ENCODE data around the gene ZSCAN5B. TPM values are rescaled to one million over a fixed set of nuclear protein-coding genes. Genes with fewer than 3 reads are reported as not detected.
"Not testable (repeated sequence)": the region's sequence is repeated elsewhere in the genome, so short reads cannot be mapped to it uniquely, and the experiment has no call there.

Gene ZSCAN5B
- total and polyA plus RNA-seq, 2 donors, result 0.05 TPM; not detected in 1

DNA sequence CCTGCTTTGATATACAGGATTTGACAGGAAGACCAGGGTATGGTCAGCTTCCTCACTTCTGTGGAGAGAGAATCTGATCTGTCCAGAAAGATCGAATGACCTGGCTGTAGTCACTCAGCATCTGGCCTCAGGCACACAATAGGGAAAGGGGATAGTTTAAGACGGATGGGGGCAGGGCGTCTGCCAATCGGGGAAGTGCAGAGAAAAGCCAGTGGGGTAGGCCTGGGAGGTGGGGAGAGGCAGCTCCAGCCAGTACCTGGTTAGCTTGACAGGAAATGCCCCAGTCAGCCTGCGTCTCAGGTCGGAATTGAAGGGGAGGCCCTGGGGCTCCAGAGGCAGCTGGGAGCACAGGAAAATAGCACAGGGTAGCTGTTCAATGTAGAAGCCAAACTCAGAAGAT, 44.1 kb downstream of the ZSCAN5B start:
- Histone ChIP-seq H3K4me3 (ENCODE audit: low read length in 2 of 2) (no peak overlapping the region), H3K27me3 (ENCODE audit: control insufficient read depth in 2 of 2, insufficient read depth in 1 of 2, low read length in 1 of 2) (no peaks in the 10 kb centered on the region), H3K9me3 (ENCODE audit: control insufficient read depth in 2 of 2, insufficient read depth in 1 of 2, low read length in 1 of 2) (no peaks in the 10 kb centered on the region), H3K36me3 (ENCODE audit: control insufficient read depth in 2 of 2, insufficient read depth in 2 of 2, low read length in 1 of 2) (peaks cover 43 to 67% of the 10 kb centered on the region in 2 donors), H3K4me1 (ENCODE audit: control insufficient read depth in 2 of 2, insufficient read depth in 2 of 2, low read length in 2 of 2) (peaks cover 12 to 16% of the 10 kb centered on the region in 2 donors), H3K27ac (ENCODE audit: low read depth in 1 of 2, low read length in 1 of 2) (peak overlapping the region in 1 of 2 donors; percentile 67)
- peak in 3 of 9 donors; percentile 29 to 60 (median 37) for DNase-seq (ENCODE audit: low read depth in 6 of 9, low spot score in 9 of 9)
- WGBS, result 11% methylated on average over 6 of the region's 6 CpGs

DNA sequence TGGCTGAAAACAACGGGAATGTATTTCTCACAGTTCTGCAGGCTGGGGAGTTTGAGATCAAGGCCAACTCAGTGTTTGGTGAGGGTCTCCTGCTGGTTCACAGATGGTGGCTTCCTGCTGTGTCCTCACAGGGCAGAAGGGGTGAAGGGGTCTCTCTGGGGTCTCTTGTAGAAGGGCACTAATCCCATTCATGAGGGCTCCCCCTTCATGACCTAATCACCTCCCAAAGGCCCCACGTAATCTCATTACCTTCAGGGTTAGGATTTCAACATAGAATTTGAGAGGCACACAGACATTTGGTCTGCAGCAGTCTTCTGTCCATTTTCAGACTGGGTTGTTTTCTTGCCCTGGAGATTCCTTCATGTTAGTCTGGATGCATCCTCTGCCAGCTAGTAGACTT, 44.9 kb downstream of the ZSCAN5B start:
- WGBS, result 99% methylated on average over 2 of the region's 2 CpGs
- H3K27me3 ChIP-seq (ENCODE audit: control insufficient read depth in 2 of 2, insufficient read depth in 1 of 2, low read length in 1 of 2), result no peaks in the 10 kb centered on the region
- H3K4me3 ChIP-seq (ENCODE audit: low read length in 2 of 2), result no peak overlapping the region
- H3K27ac ChIP-seq (ENCODE audit: low read depth in 1 of 2, low read length in 1 of 2), result no peak overlapping the region
- peaks cover 12 to 16% of the 10 kb centered on the region in 2 donors for H3K4me1 ChIP-seq (ENCODE audit: control insufficient read depth in 2 of 2, insufficient read depth in 2 of 2, low read length in 2 of 2)
- peaks cover 41 to 67% of the 10 kb centered on the region in 2 donors for H3K36me3 ChIP-seq (ENCODE audit: control insufficient read depth in 2 of 2, insufficient read depth in 2 of 2, low read length in 1 of 2)
- no peak for DNase-seq (ENCODE audit: low read depth in 6 of 9, low spot score in 9 of 9)
- H3K9me3 ChIP-seq (ENCODE audit: control insufficient read depth in 2 of 2, insufficient read depth in 1 of 2, low read length in 1 of 2), result no peaks in the 10 kb centered on the region

DNA sequence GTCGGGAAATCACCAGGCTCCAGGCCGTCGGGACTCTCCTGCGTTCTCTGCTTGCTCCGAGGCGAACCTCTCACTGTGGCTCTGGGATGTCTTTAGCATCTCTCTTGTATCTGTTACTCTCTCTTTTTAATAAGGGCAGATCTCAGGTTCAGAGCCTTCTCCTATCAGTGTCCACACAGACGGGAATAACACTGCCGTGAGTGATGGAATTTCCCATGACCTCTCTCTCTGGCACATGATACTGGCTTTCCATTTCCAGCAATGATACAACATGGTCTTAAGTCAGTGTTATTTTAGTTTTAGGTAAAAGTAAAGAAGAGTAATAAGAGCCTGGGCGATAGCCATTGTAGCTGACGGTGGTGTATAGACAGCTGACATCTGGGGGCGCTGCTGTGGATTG, 47.2 kb downstream of the ZSCAN5B start:
- DNase-seq (ENCODE audit: low read depth in 6 of 9, low spot score in 9 of 9), result no peak
- WGBS, result 98% methylated on average over 11 of the region's 11 CpGs
- H3K4me3 ChIP-seq (ENCODE audit: low read length in 2 of 2), result no peak overlapping the region
- H3K36me3 ChIP-seq (ENCODE audit: control insufficient read depth in 2 of 2, insufficient read depth in 2 of 2, low read length in 1 of 2), result peaks cover 33 to 62% of the 10 kb centered on the region in 2 donors
- H3K4me1 ChIP-seq (ENCODE audit: control insufficient read depth in 2 of 2, insufficient read depth in 2 of 2, low read length in 2 of 2), result peaks cover 12 to 16% of the 10 kb centered on the region in 2 donors
- no peak overlapping the region for H3K27ac ChIP-seq (ENCODE audit: low read depth in 1 of 2, low read length in 1 of 2)
- H3K27me3 ChIP-seq (ENCODE audit: control insufficient read depth in 2 of 2, insufficient read depth in 1 of 2, low read length in 1 of 2), result no peaks in the 10 kb centered on the region
- H3K9me3 ChIP-seq (ENCODE audit: control insufficient read depth in 2 of 2, insufficient read depth in 1 of 2, low read length in 1 of 2), result no peaks in the 10 kb centered on the region

GRCh38 chr19:56149656-56150038, 47.9 kb downstream of the ZSCAN5B start:
- 99% methylated on average over 5 of the region's 5 CpGs for WGBS

DNA sequence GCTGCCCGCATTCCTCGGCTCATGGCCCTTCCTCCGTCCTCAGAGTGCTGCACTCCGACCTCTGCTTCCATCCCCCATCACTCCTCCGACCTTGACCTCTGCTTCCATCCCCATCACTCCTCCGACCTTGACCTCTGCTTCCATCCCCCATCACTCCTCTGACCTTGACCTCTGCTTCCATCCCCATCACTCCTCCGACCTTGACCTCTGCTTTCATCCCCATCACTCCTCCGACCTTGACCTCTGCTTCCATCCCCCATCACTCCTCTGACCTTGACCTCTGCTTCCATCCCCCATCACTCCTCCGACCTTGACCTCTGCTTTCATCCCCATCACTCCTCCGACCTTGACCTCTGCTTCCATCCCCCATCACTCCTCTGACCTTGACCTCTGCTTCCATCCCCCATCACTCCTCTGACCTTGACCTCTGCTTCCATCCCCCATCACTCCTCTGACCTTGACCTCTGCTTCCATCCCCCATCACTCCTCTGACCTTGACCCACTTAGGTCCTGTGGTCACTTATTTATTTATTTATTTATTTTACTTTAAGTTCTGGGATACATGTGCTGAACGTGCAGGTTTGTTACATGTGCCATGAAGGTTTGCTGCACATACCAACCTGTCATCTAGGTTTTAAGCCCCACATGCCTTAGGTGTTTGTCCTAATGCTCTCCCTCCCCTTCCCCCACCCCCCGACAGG, 48.5 kb downstream of the ZSCAN5B start:
- H3K27ac ChIP-seq (ENCODE audit: low read depth in 1 of 2, low read length in 1 of 2); DNase-seq (ENCODE audit: low read depth in 6 of 9, low spot score in 9 of 9); H3K4me3 ChIP-seq (ENCODE audit: low read length in 2 of 2); H3K27me3 ChIP-seq (ENCODE audit: control insufficient read depth in 2 of 2, insufficient read depth in 1 of 2, low read length in 1 of 2); H3K9me3 ChIP-seq (ENCODE audit: control insufficient read depth in 2 of 2, insufficient read depth in 1 of 2, low read length in 1 of 2): not testable (repeated sequence)
- H3K36me3 ChIP-seq (ENCODE audit: control insufficient read depth in 2 of 2, insufficient read depth in 2 of 2, low read length in 1 of 2), result peaks cover 27 to 49% of the 10 kb centered on the region in 2 donors
- H3K4me1 ChIP-seq (ENCODE audit: control insufficient read depth in 2 of 2, insufficient read depth in 2 of 2, low read length in 2 of 2), result peaks cover 18 to 25% of the 10 kb centered on the region in 2 donors
- 99% methylated on average over 12 of the region's 12 CpGs for WGBS

More at GRCh38 chr19:56149656-56150038, 47.9 kb downstream of the ZSCAN5B start:
- H3K27me3 ChIP-seq (ENCODE audit: control insufficient read depth in 2 of 2, insufficient read depth in 1 of 2, low read length in 1 of 2), result no peaks in the 10 kb centered on the region
- no peak overlapping the region for H3K4me3 ChIP-seq (ENCODE audit: low read length in 2 of 2)
- no peak for DNase-seq (ENCODE audit: low read depth in 6 of 9, low spot score in 9 of 9)
- peaks cover 14 to 21% of the 10 kb centered on the region in 2 donors for H3K4me1 ChIP-seq (ENCODE audit: control insufficient read depth in 2 of 2, insufficient read depth in 2 of 2, low read length in 2 of 2)
- no peak overlapping the region for H3K27ac ChIP-seq (ENCODE audit: low read depth in 1 of 2, low read length in 1 of 2)
- no peaks in the 10 kb centered on the region for H3K9me3 ChIP-seq (ENCODE audit: control insufficient read depth in 2 of 2, insufficient read depth in 1 of 2, low read length in 1 of 2)
- peaks cover 27 to 55% of the 10 kb centered on the region in 2 donors for H3K36me3 ChIP-seq (ENCODE audit: control insufficient read depth in 2 of 2, insufficient read depth in 2 of 2, low read length in 1 of 2)

GRCh38 chr19:56148096-56148495, 49.5 kb downstream of the ZSCAN5B start:
- H3K4me1 ChIP-seq (ENCODE audit: control insufficient read depth in 2 of 2, insufficient read depth in 2 of 2, low read length in 2 of 2), result peaks cover 20 to 25% of the 10 kb centered on the region in 2 donors
- H3K27me3 ChIP-seq (ENCODE audit: control insufficient read depth in 2 of 2, insufficient read depth in 1 of 2, low read length in 1 of 2), result no peaks in the 10 kb centered on the region
- H3K27ac ChIP-seq (ENCODE audit: low read depth in 1 of 2, low read length in 1 of 2), result no peak overlapping the region
- DNase-seq (ENCODE audit: low read depth in 6 of 9, low spot score in 9 of 9), result no peak
- WGBS, result over 99% methylated on average over 15 of the region's 15 CpGs
- no peak overlapping the region for H3K4me3 ChIP-seq (ENCODE audit: low read length in 2 of 2)
- peaks cover 27 to 48% of the 10 kb centered on the region in 2 donors for H3K36me3 ChIP-seq (ENCODE audit: control insufficient read depth in 2 of 2, insufficient read depth in 2 of 2, low read length in 1 of 2)
- no peaks in the 10 kb centered on the region for H3K9me3 ChIP-seq (ENCODE audit: control insufficient read depth in 2 of 2, insufficient read depth in 1 of 2, low read length in 1 of 2)

DNA sequence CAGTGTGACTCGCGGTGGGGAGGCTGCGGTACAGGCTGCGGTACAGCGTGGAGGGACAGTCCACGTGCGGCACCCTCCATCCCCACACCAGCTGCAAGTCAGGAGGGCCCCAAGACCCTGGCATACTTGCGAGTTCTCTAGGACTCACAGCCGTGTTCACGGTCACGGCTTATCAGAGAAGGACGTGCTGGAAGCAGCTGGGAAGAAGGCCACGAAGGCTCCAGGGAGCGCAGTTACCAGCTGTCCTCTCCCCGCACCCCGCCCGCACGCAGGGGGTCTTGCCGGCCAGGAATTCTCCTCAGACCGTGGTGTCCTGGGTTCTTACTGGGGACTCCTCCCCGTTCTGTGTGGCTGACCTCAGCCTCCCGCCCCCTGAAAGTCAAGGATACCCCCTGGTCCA, 50.3 kb downstream of the ZSCAN5B start:
- Histone ChIP-seq H3K9me3 (ENCODE audit: control insufficient read depth in 2 of 2, insufficient read depth in 1 of 2, low read length in 1 of 2) (no peaks in the 10 kb centered on the region), H3K36me3 (ENCODE audit: control insufficient read depth in 2 of 2, insufficient read depth in 2 of 2, low read length in 1 of 2) (peaks cover 27 to 45% of the 10 kb centered on the region in 2 donors), H3K4me3 (ENCODE audit: low read length in 2 of 2) (no peak overlapping the region), H3K4me1 (ENCODE audit: control insufficient read depth in 2 of 2, insufficient read depth in 2 of 2, low read length in 2 of 2) (peaks cover 24 to 29% of the 10 kb centered on the region in 2 donors), H3K27ac (ENCODE audit: low read depth in 1 of 2, low read length in 1 of 2) (no peak overlapping the region), H3K27me3 (ENCODE audit: control insufficient read depth in 2 of 2, insufficient read depth in 1 of 2, low read length in 1 of 2) (no peaks in the 10 kb centered on the region)
- 98% methylated on average over 22 of the region's 22 CpGs for WGBS
- DNase-seq (ENCODE audit: low read depth in 6 of 9, low spot score in 9 of 9), result no peak

DNA sequence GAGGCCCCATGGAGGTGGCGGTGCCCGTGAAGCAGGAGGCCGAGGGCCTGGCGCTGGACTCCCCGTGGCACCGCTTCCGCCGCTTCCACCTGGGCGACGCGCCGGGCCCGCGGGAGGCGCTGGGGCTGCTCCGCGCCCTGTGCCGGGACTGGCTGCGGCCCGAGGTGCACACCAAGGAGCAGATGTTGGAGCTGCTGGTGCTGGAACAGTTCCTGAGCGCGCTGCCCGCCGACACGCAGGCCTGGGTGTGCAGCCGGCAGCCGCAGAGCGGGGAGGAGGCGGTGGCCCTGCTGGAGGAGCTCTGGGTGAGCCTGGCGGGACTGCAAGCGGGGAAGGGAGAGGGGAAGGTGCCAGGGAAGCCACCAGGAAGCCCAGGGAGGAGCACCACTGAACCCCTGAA, 50.7 kb downstream of the ZSCAN5B start:
- 99% methylated on average over 31 of the region's 31 CpGs for WGBS
- H3K27me3 ChIP-seq (ENCODE audit: control insufficient read depth in 2 of 2, insufficient read depth in 1 of 2, low read length in 1 of 2), result no peaks in the 10 kb centered on the region
- H3K4me1 ChIP-seq (ENCODE audit: control insufficient read depth in 2 of 2, insufficient read depth in 2 of 2, low read length in 2 of 2), result peaks cover 28 to 33% of the 10 kb centered on the region in 2 donors
- H3K36me3 ChIP-seq (ENCODE audit: control insufficient read depth in 2 of 2, insufficient read depth in 2 of 2, low read length in 1 of 2), result peaks cover 27 to 45% of the 10 kb centered on the region in 2 donors
- H3K27ac ChIP-seq (ENCODE audit: low read depth in 1 of 2, low read length in 1 of 2), result no peak overlapping the region
- H3K9me3 ChIP-seq (ENCODE audit: control insufficient read depth in 2 of 2, insufficient read depth in 1 of 2, low read length in 1 of 2), result no peaks in the 10 kb centered on the region
- DNase-seq (ENCODE audit: low read depth in 6 of 9, low spot score in 9 of 9), result no peak
- no peak overlapping the region for H3K4me3 ChIP-seq (ENCODE audit: low read length in 2 of 2)

DNA sequence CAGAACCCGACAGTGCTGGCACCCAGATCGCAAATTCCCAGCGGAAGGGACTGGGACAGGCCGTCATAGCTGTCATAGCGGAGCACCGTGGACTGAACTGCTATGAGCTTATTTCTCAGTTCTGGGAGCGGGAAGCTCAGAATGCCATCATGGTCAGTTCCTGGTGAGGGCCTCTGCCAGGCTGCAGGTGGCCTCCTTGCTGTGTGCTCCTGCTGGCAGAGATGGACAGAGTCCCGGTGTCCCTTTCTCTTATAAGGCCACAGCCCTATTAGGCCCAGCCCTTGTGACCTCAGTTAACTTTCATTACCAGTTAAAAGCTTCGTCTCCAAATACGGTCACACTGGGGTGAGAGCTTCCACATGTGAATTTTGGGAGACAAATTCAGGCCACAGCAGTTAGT, 51.9 kb downstream of the ZSCAN5B start:
- Histone ChIP-seq H3K4me3 (ENCODE audit: low read length in 2 of 2) (no peak overlapping the region), H3K9me3 (ENCODE audit: control insufficient read depth in 2 of 2, insufficient read depth in 1 of 2, low read length in 1 of 2) (no peaks in the 10 kb centered on the region), H3K4me1 (ENCODE audit: control insufficient read depth in 2 of 2, insufficient read depth in 2 of 2, low read length in 2 of 2) (peaks cover 29 to 35% of the 10 kb centered on the region in 2 donors), H3K36me3 (ENCODE audit: control insufficient read depth in 2 of 2, insufficient read depth in 2 of 2, low read length in 1 of 2) (peaks cover 27 to 45% of the 10 kb centered on the region in 2 donors), H3K27me3 (ENCODE audit: control insufficient read depth in 2 of 2, insufficient read depth in 1 of 2, low read length in 1 of 2) (no peaks in the 10 kb centered on the region), H3K27ac (ENCODE audit: low read depth in 1 of 2, low read length in 1 of 2) (no peak overlapping the region)
- 97% methylated on average over 10 of the region's 10 CpGs for WGBS
- no peak for DNase-seq (ENCODE audit: low read depth in 6 of 9, low spot score in 9 of 9)

Measured in thymus (tissue), 11 donors.